Keratinocyte (primary cell): ENCODE data around the gene RASSF7. TPM values are rescaled to one million over a fixed set of nuclear protein-coding genes. Genes with fewer than 3 reads are reported as not detected.

Source experiments
- DNase-seq: peaks from one replicate; pipeline ENCODE4 v3.0.0-alpha.2; 2011; ENCODE audit warnings: low read depth, missing footprints, low spot score
- FAIRE-seq: peaks from 2 replicates; lab custom pipeline; 2011; peaks lifted over from hg19 to GRCh38; lab: Jason Lieb, UNC
- H2AFZ ChIP-seq: 2 replicates; pipeline ENCODE4 v1.6.0; 2012; ENCODE audit warnings: low read length, control low read depth, inconsistent platforms; ENCODE audit not compliant: control insufficient read depth
- H3K27ac ChIP-seq: 2 replicates; pipeline ENCODE4 v1.5.1; 2011; ENCODE audit warnings: low read length; ENCODE audit not compliant: control insufficient read depth, insufficient read depth
- H3K27me3 ChIP-seq: 3 replicates; pipeline ENCODE4 v1.6.0; 2011; ENCODE audit warnings: low read length; ENCODE audit not compliant: control insufficient read depth, insufficient read depth; ENCODE audit errors: extremely low read depth
- H3K36me3 ChIP-seq, 2 experiments: 2 replicates in 1 of 2; 3 replicates in 1 of 2; pipeline ENCODE4 v1.5.1; 2011; ENCODE audit warnings: low read length in 2 of 2, mild to moderate bottlenecking in 1 of 2; ENCODE audit not compliant: control insufficient read depth in 2 of 2, insufficient read depth in 2 of 2; ENCODE audit errors: extremely low read depth in 1 of 2
- H3K4me1 ChIP-seq: 3 replicates; pipeline ENCODE4 v1.5.1; 2011; ENCODE audit warnings: low read length; ENCODE audit not compliant: control insufficient read depth, insufficient read depth; ENCODE audit errors: extremely low read depth
- H3K4me2 ChIP-seq: 3 replicates; pipeline ENCODE4 v1.6.0; 2011; ENCODE audit warnings: low read depth, low read length; ENCODE audit not compliant: control insufficient read depth, insufficient read depth; ENCODE audit errors: extremely low read depth
- H3K4me3 ChIP-seq, 3 experiments: fragments of 200-600 bp in 1 of 3; sonication (generic) in 1 of 3; 2 replicates in 2 of 3; 3 replicates in 1 of 3; pipeline ENCODE4 v1.5.1; 2011 to 2016; ENCODE audit warnings: low read length in 3 of 3, mild to moderate bottlenecking in 3 of 3, control low read depth in 2 of 3, inconsistent platforms in 1 of 3, low read depth in 1 of 3, mixed read lengths in 1 of 3, mixed run types in 1 of 3, moderate library complexity in 1 of 3; ENCODE audit not compliant: control insufficient read depth in 2 of 3, insufficient read depth in 2 of 3; ENCODE audit errors: extremely low read depth in 1 of 3
- H3K79me2 ChIP-seq: 2 replicates; pipeline ENCODE4 v1.6.0; 2012; ENCODE audit warnings: low read length; ENCODE audit not compliant: control insufficient read depth, insufficient read depth
- H3K9ac ChIP-seq: 3 replicates; pipeline ENCODE4 v1.6.0; 2011; ENCODE audit warnings: low read length; ENCODE audit not compliant: control insufficient read depth, insufficient read depth; ENCODE audit errors: extremely low read depth
- H3K9me1 ChIP-seq: 3 replicates; pipeline ENCODE4 v1.6.0; 2011; ENCODE audit warnings: low read length; ENCODE audit not compliant: control insufficient read depth, insufficient read depth; ENCODE audit errors: extremely low read depth
- H3K9me3 ChIP-seq: 2 replicates; pipeline ENCODE4 v1.5.1; 2012; ENCODE audit warnings: low read depth, low read length; ENCODE audit not compliant: control insufficient read depth
- H4K20me1 ChIP-seq: 3 replicates; pipeline ENCODE4 v1.6.0; 2011; ENCODE audit warnings: low read length; ENCODE audit not compliant: control insufficient read depth, insufficient read depth; ENCODE audit errors: extremely low read depth
- EZH2 ChIP-seq: IDR thresholded peaks from one replicate; pipeline ENCODE4 v1.6.1; 2012; ENCODE audit warnings: inconsistent platforms, mild to moderate bottlenecking, low read length, moderate library complexity
- dilution Hi-C: fragments of 300-500 bp; cut with MboI; formaldehyde crosslinking; loops from one replicate; pipeline ENCODE4 v1.7.0; 2020; ENCODE audit warnings: low sequenced_read_pairs; ENCODE audit not compliant: extremely low pct_ligation_motif_present
- polyA plus RNA-seq, 5 experiments: library from polyadenylated mRNA; depleted of rRNA in 3 of 5; stranded (reverse) in 3 of 5; stranded (forward) in 1 of 5; unstranded in 1 of 5; fragments of >200 nt; gene quantifications; 1 replicate in 1 of 5; 2 replicates in 3 of 5; 3 replicates in 1 of 5; pipeline versions ENCODE4 v1.2.1 to v1.2.3, GENCODE V29; 2011 to 2012; ENCODE audit warnings: missing spikeins in 2 of 5, low read depth in 1 of 5, low replicate concordance in 1 of 5
- TF ChIP-seq, protein P1 (sequence below), 3 experiments: IDR thresholded peaks in 1 of 3; conservative IDR thresholded peaks in 1 of 3; optimal IDR thresholded peaks in 1 of 3; 2 replicates in 2 of 3; 3 replicates in 1 of 3; pipeline versions ENCODE3 to v1.5.1; 2011; ENCODE audit warnings: low read length in 3 of 3, mild to moderate bottlenecking in 3 of 3, moderate library complexity in 2 of 3, control low read depth in 1 of 3, inconsistent platforms in 1 of 3; ENCODE audit not compliant: insufficient read depth in 2 of 3; ENCODE audit errors: extremely low read depth in 1 of 3

RASSF7 gene
- polyA plus RNA-seq, 1 donor (not counting 4 experiments of a cell fraction or from before 2014, with no cell fraction given): 24.3 TPM

DNA sequence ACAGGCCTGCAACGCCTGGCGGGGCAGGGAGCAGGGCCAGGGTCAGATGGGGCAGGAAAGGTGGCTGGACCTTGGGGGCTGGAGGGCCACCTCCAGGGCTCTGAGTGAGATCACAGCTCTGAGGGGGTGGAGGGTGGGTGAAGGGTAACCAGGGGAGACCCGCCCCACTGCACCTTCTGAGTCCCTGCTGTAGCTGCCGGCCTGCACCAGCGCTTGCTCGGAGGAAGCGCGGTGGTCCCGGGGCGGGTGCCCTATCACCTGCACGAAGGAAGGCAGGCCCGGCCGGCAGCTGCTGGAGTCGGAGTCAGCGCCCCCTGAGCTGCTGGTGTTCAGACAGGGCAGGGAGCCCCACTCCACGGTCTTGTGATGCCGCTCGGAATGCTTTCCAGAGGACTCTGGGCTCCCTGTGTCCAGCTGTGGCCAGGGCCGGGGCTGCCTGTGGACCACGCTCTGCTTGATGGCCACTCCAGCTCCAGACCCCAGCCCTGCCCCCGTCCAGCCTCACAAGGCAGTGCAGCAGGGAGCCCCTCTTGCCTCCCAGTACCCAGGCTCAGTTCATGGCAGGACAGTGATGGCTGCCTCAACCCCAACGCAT, 4.0 kb upstream of the RASSF7 start:
- no peak overlapping the region for H3K4me3 ChIP-seq
- FAIRE-seq: no peak
- no peak for TF ChIP-seq EZH2
- TF ChIP-seq, protein P1, sequence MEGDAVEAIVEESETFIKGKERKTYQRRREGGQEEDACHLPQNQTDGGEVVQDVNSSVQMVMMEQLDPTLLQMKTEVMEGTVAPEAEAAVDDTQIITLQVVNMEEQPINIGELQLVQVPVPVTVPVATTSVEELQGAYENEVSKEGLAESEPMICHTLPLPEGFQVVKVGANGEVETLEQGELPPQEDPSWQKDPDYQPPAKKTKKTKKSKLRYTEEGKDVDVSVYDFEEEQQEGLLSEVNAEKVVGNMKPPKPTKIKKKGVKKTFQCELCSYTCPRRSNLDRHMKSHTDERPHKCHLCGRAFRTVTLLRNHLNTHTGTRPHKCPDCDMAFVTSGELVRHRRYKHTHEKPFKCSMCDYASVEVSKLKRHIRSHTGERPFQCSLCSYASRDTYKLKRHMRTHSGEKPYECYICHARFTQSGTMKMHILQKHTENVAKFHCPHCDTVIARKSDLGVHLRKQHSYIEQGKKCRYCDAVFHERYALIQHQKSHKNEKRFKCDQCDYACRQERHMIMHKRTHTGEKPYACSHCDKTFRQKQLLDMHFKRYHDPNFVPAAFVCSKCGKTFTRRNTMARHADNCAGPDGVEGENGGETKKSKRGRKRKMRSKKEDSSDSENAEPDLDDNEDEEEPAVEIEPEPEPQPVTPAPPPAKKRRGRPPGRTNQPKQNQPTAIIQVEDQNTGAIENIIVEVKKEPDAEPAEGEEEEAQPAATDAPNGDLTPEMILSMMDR (optimal IDR thresholded peaks at IDR 0.05 in 1 of 3, IDR thresholded peaks at IDR 0.05 in 1 of 3, conservative IDR thresholded peaks at IDR 0.05 in 1 of 3; ENCODE audit: extremely low read depth in 1 of 3, insufficient read depth in 2 of 3, low read length in 3 of 3): no peak
- peaks cover 31% of the 10 kb centered on the region for H3K27me3 ChIP-seq
- no peak overlapping the region for H3K9ac ChIP-seq
- H3K4me1 ChIP-seq: peaks cover 11% of the 10 kb centered on the region
- peaks cover 3% of the 10 kb centered on the region for H3K79me2 ChIP-seq
- no peak for DNase-seq
- no peaks in the 10 kb centered on the region for H4K20me1 ChIP-seq
- H3K9me3 ChIP-seq: no peaks in the 10 kb centered on the region
- H2AFZ ChIP-seq: no peak overlapping the region
- no peaks in the 10 kb centered on the region for H3K9me1 ChIP-seq
- no peak overlapping the region for H3K27ac ChIP-seq
- H3K4me2 ChIP-seq: no peak overlapping the region
- peaks cover 0 to under 1% of the 10 kb centered on the region in 2 experiments for H3K36me3 ChIP-seq
- dilution Hi-C loops: no loop called here

DNA sequence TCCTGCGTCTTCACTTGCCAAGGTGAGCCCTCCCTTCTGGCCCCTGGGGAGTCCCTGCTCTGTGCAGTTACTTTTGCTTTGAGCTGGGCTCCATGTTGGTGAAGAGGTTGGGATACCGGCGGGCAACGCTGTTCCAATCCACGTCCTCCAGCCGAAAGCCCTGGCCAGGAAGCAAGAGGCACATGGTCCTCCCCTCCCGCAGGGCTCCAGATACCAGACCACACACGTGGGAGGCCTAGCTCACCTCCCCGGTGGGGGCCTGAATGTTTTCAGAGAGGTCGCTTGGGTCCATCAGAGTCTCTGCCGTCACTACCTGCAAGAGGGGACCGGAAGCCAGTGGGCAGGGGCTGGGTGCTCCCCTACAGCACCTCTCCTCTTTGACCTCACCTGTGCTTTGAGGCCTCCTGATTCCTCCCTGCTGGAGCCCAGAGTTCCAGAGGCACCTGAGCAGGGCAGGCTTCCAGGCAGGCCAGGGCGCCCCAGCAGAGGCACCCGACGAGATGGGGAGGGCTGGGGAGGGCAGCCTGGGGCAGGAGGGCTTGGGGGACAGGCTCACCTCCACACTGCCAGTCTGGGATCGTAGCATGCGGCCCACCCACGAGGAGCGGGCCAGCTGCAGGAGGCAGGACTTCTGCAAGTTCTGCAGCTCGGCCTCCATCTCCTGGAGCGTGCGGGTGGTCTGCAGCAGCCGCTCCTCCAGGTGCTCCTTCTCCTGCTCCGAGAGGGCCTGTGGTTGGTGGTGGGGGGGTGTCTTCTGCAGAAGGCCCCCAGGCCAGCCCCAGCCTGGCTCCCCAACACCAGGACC, 3.2 kb upstream of the RASSF7 start:
- peaks cover 11% of the 10 kb centered on the region for H3K79me2 ChIP-seq
- no peak overlapping the region for H3K4me3 ChIP-seq
- H3K27ac ChIP-seq: no peak overlapping the region
- no peak overlapping the region for H3K4me2 ChIP-seq
- no peaks in the 10 kb centered on the region for H3K9me1 ChIP-seq
- no peak for FAIRE-seq
- DNase-seq: no peak
- H3K4me1 ChIP-seq: peaks cover 15% of the 10 kb centered on the region
- TF ChIP-seq, protein P1 (optimal IDR thresholded peaks at IDR 0.05 in 1 of 3, IDR thresholded peaks at IDR 0.05 in 1 of 3, conservative IDR thresholded peaks at IDR 0.05 in 1 of 3; ENCODE audit: extremely low read depth in 1 of 3, insufficient read depth in 2 of 3, low read length in 3 of 3): no peak
- TF ChIP-seq EZH2: no peak
- H3K9ac ChIP-seq: no peak overlapping the region
- dilution Hi-C loops: no loop called here
- H2AFZ ChIP-seq: no peak overlapping the region
- H4K20me1 ChIP-seq: no peaks in the 10 kb centered on the region
- no peaks in the 10 kb centered on the region for H3K9me3 ChIP-seq
- H3K27me3 ChIP-seq: peaks cover 31% of the 10 kb centered on the region
- peaks cover 4 to 6% of the 10 kb centered on the region in 2 experiments for H3K36me3 ChIP-seq
